ENCODE results near the gene ANXA2. TPM values are rescaled to one million over a fixed set of nuclear protein-coding genes. Genes with fewer than 3 reads are reported as not detected.

ANXA2 gene
- total RNA-seq, 1 donor from 2014 or later, result 1,291 TPM

DNA sequence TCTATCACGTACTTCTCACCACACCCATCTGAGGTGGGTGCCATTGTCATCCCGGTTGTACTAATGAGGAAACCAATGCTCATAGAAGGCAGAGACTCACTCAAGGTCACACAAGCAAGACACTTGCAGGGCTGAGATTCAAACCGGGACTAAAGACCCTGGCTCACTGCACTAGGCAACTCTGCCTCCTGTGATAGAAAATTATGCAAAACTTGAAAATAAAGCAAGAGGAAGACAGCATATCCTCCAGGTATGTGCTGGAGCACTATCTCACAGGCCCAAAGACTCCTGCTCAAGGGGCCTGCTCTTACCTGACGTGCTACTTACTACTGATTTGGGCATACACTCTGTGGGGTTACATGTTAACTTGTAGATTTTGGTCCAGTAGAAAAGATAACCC is 25.6 kb downstream of the ANXA2 start:
- no peak for DNase-seq (ENCODE audit: low read depth)

DNA sequence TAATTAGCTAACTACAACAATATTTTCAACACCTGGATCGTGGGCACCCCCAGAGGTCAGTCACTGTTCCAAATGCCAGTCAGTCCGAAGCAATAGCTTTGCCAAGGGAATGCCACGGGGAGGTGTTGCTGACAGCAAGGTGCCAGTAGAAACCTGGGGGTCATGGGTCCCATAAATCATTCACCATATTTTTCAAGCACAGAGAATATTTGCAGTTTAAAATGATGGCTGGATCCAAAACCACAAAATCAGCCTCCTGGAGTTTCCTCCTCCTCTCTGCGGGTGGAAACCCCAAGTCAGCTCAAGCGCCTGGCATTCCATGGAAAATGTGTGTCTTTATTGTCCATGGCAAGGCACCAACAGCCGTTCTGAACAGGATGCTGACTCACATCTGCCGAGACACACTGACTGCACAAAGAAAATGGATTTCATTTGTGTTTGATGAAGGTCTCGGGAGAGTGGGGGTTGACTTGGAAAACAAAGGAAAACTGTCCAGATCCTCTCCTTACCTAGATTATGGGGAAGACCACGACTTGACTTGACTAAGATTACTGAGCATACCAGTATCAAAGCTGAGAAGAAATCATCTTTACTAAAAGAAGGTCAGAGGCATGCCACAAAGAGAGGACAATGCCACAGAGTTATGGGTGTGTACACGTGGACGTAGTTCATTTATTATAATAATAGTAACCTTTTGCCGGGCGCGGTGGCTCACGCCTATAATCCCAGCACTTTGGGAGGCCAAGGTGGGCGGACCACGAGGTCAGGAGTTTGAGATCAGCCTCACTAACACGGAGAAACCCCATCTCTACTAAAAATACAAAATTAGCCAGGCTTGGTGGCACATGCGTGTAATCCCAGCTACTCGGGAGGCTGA is 26.4 kb downstream of the ANXA2 start:
- DNase-seq (ENCODE audit: low read depth), result peak; percentile 96

DNA sequence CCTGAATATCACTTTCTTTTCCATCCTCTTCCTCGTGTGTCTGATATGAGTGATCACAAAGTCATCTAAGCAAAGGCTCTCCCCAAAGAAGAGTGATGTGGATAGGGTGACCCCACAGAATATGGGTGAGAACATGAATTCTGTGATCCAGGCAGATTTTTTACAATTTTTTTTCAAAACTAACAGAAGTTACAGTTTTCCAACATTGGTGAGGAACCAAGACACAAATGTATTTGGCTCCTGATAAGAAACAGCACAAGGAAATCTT is 27.0 kb downstream of the ANXA2 start:
- no peak for DNase-seq (ENCODE audit: low read depth)

DNA sequence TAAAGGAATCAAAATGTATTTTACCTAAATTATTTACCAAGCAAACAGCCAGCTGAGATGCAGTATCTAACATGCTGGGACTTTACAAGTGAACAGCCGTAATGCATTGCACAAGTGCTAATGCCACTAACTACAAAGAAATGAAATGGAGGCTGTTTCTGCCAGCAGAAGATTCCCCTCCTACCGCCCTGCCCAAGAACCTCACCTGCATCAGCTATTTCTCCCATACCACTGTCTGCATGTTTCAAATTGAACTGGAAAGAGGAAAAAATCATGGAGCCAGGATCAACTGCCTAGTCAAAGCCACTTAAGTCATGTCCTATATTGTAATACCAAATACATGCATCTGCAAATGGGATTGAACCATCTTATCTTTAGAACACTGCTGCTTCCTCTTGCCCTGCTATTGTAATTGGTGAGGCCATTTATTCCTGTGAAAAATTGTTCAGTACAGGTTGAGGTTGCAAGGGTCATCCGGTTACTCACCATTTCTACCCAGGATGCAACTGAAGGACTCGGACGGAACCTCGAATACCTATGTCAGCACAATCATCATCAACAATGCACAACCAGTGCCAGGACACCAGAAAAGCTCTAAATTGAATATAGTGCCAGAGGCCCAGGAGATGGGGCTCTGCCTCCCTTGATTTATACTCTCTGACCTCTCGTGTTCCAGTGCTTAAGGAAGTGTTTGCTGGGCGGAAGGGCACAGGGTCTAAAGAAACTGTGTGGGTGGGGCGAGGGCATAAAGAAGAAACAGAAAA is 27.5 kb downstream of the ANXA2 start:
- DNase-seq (ENCODE audit: low read depth), result no peak

DNA sequence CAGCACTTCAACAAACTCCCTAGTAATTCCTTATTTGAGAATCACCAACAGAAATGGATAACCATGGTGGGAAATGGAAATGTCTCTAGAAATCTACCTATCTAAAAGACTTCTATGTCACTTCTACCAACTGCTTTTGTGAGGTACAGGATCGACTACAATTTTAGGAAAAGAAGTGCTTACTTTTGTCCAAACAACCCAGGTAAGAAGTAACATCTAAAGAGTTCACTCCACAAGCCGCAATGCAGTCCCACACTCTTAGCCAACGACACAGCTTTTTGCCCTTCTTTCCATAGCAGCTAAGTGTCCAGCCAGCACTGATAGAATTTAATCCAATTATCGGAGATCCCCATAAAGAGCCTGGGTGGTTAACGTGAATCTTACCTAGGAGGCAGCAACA is 28.1 kb downstream of the ANXA2 start:
- no peak for DNase-seq (ENCODE audit: low read depth)

DNA sequence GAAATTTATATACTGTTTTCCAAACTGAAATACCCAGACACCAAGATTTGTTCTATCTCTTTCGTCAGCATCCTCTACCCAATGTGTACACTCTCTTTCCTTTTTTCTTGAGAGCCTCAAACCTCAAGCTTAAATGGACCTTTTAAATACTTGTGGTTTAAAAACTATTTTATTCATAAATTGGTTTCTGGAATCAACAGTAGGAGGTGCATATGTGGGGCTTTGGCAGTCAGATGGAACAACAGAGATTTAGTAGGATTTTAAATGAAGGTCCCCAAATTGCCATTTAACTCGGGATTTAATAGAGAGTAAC is 33.2 kb downstream of the ANXA2 start:
- DNase-seq (ENCODE audit: low read depth), result no peak

DNA sequence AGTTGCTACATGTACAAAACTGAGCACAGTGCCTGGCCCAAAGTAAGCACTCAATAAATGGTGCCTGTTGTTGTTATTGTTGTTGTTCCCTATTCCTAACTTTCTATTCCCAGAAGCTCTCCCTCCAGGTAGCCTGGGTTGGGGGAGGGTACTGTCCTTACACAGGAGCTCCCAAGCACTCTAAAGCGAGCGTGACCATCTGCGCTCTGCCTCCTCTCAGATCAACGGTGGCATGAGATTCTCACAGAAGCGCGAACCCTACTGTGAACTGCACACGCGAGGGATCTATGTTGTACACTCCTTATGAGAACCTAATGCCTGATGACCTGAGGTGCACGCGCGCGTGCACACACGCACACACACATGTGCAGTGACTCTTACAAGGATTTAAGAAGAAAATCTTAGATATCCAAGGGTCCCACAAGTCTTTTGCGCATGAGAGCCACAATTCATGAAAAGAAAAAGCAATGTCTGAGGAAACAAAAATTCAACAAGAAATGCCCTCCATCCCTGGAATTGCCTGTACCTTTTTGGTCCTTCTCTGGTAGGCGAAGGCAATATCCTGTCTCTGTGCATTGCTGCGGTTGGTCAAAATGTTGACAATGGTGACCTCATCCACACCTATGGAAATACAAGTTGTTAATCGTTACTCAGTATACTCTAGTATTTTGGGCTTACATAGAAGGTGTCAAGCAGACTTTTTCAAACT is 33.7 kb downstream of the ANXA2 start:
- no peak for DNase-seq (ENCODE audit: low read depth)

DNA sequence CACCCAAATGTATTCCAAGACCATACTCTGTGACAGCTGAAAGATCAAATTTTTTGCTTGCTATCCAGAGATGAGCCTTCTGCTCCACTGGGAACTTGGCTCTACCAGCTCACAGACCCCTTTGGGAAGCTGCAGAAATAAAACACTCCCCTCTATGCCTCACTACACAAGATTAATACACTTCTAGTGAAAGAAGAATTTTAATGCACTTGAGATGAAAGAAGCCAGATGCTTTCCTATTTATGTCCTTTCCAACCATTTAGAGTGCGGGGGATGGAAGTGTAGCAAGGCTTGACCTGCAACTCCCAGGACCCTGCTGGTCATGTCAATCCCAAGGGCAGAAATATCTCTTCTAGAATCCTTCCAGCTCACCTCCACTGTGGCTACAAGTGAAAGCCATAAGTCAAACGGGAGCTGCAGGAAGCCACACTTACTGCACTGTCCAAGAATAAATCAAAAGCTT is 34.7 kb downstream of the ANXA2 start:
- DNase-seq (ENCODE audit: low read depth), result peak; percentile 53

DNA sequence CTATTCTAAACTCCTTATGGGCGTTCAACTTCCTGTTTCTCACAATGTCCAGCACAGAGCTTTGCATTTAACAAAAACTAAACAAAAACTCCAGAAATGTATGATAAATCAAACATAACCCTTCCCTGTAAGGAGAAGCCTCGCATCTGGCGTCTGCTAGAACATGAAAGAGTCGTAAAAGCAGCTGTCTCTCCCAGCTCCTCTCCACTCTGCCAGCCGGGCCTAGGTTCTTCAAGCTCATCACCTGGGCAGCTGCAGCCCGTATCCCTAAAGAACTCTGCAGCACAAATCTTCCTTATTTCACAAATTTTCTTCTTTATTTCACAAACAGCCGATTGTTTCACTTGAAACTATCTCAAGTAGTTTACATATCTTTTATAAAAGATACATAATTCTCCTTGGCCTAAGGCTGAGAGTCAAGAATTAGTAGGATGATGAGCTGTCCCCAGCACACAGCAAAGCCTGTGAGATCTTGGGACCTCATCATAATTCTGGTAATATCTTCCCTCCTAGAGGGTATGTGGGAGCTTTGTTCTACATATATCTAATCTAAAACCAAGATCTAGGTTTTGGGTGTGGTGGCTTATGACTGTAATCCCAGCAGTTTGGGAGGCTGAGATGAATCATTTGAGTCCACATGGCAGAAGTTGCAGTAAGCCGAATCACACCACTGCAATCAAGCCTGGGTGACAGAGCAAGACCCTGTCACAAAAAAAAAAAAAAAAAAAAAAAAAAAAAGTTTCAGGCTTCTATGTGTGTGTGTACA is 35.3 kb downstream of the ANXA2 start:
- peak; percentile 50 for DNase-seq (ENCODE audit: low read depth)

DNA sequence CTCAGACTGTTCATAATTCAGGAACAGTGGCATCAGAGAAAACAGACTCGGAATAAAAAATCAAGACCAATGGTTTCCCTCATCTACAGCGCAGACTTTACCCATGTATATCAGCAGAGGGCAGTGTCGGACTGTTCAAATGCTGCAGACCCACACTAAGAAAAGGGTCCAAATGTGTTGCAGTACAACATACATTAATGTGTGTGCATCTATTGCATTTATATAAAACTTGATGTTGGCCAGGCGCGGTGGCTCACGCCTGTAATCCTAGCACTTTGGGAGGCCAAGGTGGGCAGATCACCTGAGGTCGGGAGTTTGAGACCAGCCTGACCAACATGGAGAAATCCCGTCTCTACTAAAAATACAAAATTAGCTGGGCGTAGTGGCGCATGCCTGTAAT is 38.0 kb downstream of the ANXA2 start:
- peak; percentile 65 for DNase-seq (ENCODE audit: low read depth)

DNA sequence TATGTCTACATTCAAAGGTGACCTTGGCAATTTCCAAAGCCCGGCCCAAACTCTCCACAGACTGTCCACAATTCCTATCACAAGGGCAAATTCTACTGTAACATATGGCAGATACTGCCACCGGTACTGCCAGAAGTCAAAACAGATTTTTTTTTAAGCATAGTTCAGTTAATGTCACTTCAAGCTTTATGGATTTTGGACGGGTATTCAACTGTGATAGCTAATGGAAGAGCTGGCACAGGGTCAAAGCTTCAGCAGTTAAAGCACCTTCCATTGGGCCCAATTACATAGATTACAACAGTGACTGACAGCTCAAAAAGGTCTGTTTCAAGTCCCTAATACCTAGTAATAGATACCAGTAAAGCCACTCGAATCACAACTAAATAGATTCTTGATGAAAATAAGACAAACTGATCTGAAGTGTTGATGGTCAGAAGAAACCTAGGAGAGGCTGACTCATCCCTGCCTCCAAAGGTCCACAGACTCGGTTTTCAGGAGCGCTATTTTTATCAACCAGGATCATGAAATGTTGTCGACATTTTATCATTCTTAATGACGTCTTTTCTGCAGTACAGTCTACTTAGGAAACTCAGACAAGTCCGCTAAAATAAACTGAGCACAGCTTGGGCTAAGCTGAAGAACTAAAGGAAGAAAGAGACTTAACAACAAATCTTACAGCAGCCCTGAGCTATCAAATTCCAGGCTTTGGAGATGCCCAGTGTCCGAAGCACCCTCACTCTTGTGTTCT is 38.7 kb downstream of the ANXA2 start:
- peak; percentile 71 for DNase-seq (ENCODE audit: low read depth)

DNA sequence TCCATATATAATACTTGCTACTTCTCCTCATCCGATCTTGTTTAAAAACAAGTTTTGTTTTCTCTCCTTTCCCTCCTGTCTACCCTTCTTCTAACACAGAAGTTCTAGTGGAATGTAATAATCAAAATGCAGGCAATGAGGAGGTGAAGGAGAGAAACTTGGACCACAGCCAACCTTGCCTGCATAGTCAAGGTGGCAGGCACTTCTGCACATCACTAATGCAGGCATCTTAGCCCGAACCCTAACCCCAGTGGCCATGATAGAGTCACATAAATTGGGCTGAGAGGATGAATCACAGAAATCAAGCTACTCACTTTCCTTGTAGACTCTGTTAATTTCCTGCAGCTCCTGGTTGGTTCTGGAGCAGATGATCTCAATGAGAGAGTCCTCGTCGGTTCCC is 41.0 kb downstream of the ANXA2 start:
- no peak for DNase-seq (ENCODE audit: low read depth)

DNA sequence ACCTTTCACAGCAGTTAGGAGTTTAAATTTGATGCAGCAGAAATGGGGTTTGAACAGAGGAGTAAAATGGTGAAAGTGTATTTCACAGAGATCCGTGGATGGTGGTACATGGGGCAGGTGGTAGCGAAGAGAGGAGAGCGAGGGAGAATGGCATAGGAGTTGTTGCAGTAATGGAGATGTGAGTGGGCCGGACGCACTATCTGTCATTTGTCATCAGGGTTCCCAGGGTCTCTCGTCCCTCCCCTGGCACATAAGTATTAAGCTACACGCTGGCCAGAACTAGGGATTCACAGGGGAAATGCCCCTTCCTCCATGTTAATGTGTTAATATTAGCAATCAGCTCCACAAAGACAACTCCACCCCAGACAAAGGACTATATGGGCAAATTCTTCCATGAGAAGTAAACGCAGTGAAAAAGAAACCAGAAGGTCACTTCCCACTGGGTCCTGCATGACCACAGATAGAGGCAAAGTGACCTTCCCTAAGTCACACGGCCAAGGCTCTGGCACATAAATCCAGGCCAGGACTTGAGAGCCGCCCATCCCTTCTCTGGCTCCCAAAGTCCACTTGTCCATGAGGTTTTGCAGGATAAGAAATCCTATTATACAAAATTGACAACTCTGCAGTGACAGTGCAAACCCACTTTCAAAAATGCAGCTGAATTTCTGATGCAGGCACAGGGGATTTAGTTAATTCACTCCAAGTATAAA is 42.5 kb downstream of the ANXA2 start:
- DNase-seq (ENCODE audit: low read depth), result no peak

DNA sequence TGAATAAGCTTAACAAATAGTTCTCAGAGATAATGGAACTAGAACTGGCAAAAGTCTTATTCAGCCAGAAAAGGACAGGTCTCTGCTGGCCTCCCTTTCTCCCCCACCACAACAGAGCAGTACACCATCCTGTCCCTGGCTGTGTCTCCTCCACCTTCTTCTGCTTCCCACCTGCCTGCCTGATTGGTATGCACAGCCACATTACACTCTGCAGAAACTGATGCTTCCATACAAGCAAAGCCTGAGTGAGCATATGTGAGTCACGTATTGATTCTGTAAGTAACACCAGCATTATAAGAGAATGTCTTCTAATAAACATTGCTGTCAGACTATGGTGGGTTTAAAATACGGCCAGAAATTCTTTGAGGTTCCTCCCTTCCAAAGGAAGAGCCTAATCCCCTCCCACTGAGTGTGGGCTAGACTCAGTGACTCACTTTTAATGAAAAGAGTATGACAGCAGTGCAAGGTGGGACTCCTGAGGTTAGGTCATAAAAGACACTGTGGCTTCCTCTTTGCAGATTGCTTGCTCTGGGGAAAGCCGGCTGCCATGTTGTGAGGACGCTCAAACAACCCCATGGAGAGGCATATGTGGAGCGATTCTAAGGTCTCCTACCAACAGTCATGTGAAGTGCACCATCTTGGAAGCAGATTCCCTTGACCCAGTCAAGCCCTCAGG is 44.4 kb downstream of the ANXA2 start:
- DNase-seq (ENCODE audit: low read depth), result peak; percentile 71

DNA sequence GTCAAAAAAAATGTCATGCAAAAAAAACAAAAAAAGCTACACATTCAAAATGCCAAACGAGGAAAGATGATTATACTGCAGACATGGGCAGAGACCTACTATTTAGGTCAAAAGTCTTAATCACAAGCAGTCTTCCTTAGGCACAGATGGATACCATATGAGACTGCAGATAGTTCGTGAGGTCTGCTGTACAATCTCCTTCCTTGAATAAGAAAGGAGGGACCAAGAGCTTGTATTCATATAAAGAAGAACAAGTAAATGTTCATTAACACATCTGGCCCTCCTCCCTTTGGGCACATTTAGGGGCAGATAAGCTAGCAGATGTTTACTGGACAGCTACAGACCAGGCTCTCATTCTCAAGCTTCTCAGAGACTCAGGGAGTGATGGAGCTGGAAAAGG is 45.3 kb downstream of the ANXA2 start:
- DNase-seq (ENCODE audit: low read depth), result no peak

DNA sequence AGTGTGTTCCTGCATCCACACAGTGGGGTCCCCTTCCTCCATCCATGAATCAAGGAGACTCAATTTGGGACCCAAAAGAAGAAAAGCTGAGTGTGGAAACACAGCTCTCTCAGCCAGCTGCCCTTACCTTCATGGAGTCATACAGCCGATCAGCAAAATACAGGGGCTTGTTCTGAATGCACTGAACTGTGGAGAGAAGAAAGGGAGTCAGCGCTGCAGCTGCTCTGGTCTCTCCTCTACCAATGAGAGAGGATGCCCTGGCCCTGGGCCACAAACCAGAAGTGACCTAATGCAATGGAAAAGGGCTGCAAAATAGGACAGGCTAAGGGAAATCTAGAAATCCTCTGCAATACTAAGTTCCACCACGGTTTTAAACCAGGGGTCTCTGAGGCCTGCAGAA is 46.7 kb downstream of the ANXA2 start:
- peak; percentile 93 for DNase-seq (ENCODE audit: low read depth)

DNA sequence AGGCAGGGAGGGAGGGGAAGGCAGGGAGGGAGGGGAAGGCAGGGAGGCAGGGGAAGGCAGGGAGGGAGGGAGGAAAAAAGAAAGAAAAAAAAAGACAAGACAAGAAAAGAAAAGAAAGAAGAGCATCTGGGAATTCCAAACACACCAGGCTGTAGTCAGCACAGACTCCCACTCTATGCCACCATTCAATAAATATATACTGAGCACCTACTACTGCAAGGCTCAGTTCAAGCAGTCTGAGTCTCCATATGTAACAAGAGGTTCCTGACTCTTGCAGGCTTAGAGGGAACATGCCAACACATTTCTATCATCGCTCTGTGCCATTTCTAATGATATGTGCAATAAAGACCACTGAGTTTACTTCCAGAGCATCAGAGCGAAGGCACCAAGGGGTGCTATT is 47.7 kb downstream of the ANXA2 start:
- DNase-seq (ENCODE audit: low read depth), result no peak

DNA sequence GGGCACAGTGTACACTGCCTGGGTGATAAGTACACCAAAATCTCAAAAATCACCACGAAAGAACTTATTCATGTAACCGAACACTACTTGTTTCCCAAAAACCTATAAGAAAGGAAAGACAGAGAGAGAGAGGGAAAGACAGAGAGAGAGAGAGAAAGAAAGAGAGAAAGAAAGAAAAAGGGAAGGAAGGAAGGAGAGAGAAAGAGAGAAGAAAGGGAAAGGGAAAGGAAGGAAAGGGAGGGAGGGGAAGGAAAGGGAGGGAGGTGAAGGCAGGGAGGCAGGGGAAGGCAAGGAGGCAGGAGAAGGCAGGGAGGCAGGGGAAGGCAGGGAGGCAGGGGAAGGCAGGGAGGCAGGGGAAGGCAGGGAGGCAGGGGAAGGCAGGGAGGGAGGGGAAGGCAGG is 48.2 kb downstream of the ANXA2 start:
- no peak for DNase-seq (ENCODE audit: low read depth)

DNA sequence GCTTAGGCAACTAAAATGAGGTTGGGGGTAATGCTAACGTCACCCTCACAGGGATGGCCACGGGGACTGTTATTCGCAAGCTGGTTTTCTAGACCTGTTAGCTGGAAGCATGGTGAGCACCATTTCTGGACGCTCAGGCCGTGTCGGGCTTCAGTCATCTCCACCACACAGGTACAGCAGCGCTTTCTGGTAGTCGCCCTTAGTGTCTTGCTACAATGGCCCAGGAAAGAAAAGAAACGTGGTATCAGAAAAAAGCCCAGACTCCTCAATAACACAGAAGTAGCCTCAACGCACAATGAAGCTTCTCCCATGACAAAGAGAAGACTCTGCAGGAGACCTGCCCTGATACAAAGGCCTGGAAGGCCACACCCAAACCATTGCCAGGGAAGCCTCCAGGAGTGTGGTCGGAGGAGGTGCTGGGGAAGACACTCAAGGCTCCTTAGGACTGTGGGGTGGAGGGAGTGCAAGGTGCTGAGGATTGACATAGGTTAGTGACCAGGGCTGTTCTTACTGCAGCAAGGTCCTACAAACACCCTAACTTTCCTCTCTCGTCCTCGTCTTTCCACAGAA is 50.2 kb downstream of the ANXA2 start:
- no peak for DNase-seq (ENCODE audit: low read depth)
